ENCODE data around the gene TLR7. TPM values are rescaled to one million over a fixed set of nuclear protein-coding genes. Genes with fewer than 3 reads are reported as not detected.

Gene TLR7
- total RNA-seq, 4 donors from 2014 or later, result 0.29 to 2.2 (median 0.40) TPM; not detected in 1

DNA sequence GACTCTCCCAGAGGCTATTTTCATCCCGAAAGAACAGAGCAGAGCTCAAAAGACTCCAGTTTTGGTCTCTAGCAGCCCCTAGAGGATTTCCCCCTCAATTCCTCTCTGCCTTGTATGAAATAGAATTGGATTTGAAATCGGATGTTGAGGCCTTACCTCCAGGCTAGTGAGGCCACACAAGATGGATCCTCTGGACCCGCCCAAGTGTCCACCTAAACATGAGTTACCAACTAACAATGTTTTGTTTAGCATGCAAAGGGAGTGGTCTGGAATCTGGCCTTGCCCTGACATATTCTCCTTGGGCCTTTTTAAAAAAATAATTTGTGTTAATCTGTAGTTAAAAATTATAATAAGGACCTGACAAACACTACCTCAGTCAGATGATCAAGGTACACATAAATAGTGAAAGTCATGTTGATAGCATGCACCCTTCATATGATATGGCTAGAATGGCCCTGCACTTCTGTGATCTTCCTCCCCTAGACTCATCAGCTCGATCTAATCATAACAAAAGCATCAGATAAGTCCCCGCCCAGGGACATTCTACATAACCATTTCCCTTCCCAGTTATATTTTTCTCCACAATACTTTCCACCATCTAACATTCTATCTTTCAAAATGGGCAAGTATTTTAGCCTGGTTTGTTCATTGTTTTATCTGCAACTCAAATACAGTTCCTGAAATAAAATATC is 46.1 kb downstream of the TLR7 start:
- no peak for DNase-seq
- intact Hi-C loops (cut with DNase I; ENCODE audit: low total_unique reads), result no loop called here
- Histone ChIP-seq H3K36me3 (no peaks in the 10 kb centered on the region), H3K4me3 (no peak overlapping the region), H3K9me3 (no peaks in the 10 kb centered on the region), H3K4me1 (no peaks in the 10 kb centered on the region), H3K27ac (no peak overlapping the region), H3K27me3 (no peaks in the 10 kb centered on the region)
- TF ChIP-seq POLR2A (IDR thresholded peaks at IDR 0.05), result no peak
- TF ChIP-seq, protein P1, sequence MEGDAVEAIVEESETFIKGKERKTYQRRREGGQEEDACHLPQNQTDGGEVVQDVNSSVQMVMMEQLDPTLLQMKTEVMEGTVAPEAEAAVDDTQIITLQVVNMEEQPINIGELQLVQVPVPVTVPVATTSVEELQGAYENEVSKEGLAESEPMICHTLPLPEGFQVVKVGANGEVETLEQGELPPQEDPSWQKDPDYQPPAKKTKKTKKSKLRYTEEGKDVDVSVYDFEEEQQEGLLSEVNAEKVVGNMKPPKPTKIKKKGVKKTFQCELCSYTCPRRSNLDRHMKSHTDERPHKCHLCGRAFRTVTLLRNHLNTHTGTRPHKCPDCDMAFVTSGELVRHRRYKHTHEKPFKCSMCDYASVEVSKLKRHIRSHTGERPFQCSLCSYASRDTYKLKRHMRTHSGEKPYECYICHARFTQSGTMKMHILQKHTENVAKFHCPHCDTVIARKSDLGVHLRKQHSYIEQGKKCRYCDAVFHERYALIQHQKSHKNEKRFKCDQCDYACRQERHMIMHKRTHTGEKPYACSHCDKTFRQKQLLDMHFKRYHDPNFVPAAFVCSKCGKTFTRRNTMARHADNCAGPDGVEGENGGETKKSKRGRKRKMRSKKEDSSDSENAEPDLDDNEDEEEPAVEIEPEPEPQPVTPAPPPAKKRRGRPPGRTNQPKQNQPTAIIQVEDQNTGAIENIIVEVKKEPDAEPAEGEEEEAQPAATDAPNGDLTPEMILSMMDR (IDR thresholded peaks at IDR 0.05), result no peak

DNA sequence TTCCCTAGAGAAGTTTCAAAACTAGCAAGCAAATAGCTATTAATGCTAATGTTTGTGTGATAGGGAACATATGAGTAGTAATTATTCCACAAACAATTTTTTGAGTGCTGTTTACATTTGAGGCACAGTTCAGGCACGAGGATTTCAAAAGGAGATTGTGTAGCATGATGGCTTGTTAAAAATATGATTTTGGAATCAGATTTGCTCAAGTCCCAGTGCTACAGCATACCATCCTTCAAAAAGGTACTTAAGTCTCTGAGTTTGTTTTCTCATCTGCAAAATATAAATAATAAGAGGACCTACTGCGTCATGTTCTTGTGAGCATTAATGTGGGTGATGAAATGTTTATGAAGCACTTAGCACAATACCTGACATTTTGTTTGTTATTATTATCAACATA is 50.9 kb downstream of the TLR7 start:
- H3K27me3 ChIP-seq, result no peaks in the 10 kb centered on the region
- intact Hi-C loops (cut with DNase I; ENCODE audit: low total_unique reads), result no loop called here
- H3K27ac ChIP-seq, result no peak overlapping the region
- no peaks in the 10 kb centered on the region for H3K36me3 ChIP-seq
- H3K9me3 ChIP-seq, result no peaks in the 10 kb centered on the region
- no peak for TF ChIP-seq POLR2A (IDR thresholded peaks at IDR 0.05)
- TF ChIP-seq, protein P1 (IDR thresholded peaks at IDR 0.05), result no peak
- H3K4me1 ChIP-seq, result no peaks in the 10 kb centered on the region
- no peak for DNase-seq
- no peak overlapping the region for H3K4me3 ChIP-seq

DNA sequence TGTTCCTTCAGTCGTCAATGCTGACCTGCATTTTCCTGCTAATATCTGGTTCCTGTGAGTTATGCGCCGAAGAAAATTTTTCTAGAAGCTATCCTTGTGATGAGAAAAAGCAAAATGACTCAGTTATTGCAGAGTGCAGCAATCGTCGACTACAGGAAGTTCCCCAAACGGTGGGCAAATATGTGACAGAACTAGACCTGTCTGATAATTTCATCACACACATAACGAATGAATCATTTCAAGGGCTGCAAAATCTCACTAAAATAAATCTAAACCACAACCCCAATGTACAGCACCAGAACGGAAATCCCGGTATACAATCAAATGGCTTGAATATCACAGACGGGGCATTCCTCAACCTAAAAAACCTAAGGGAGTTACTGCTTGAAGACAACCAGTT is 52.2 kb downstream of the TLR7 start:
- DNase-seq, result no peak
- TF ChIP-seq POLR2A (IDR thresholded peaks at IDR 0.05), result no peak
- TF ChIP-seq, protein P1 (IDR thresholded peaks at IDR 0.05), result no peak
- intact Hi-C loops (cut with DNase I; ENCODE audit: low total_unique reads), result no loop called here
- no peaks in the 10 kb centered on the region for H3K36me3 ChIP-seq
- H3K4me1 ChIP-seq, result no peaks in the 10 kb centered on the region
- no peaks in the 10 kb centered on the region for H3K9me3 ChIP-seq
- H3K27me3 ChIP-seq, result no peaks in the 10 kb centered on the region
- no peak overlapping the region for H3K4me3 ChIP-seq
- no peak overlapping the region for H3K27ac ChIP-seq

GRCh38 chrX:12919620-12920019 is 52.7 kb downstream of the TLR7 start:
- Histone ChIP-seq H3K36me3 (no peaks in the 10 kb centered on the region), H3K27ac (no peak overlapping the region), H3K4me1 (no peaks in the 10 kb centered on the region), H3K27me3 (no peaks in the 10 kb centered on the region), H3K4me3 (no peak overlapping the region), H3K9me3 (no peaks in the 10 kb centered on the region)
- no peak for DNase-seq
- no peak for TF ChIP-seq POLR2A (IDR thresholded peaks at IDR 0.05)
- TF ChIP-seq, protein P1 (IDR thresholded peaks at IDR 0.05), result no peak
- intact Hi-C loops (cut with DNase I; ENCODE audit: low total_unique reads), result no loop called here

DNA sequence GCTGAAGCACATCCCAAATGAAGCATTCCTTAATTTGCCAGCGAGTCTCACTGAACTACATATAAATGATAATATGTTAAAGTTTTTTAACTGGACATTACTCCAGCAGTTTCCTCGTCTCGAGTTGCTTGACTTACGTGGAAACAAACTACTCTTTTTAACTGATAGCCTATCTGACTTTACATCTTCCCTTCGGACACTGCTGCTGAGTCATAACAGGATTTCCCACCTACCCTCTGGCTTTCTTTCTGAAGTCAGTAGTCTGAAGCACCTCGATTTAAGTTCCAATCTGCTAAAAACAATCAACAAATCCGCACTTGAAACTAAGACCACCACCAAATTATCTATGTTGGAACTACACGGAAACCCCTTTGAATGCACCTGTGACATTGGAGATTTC is 54.1 kb downstream of the TLR7 start:
- Histone ChIP-seq H3K4me1 (no peaks in the 10 kb centered on the region), H3K27ac (no peak overlapping the region), H3K9me3 (no peaks in the 10 kb centered on the region), H3K36me3 (no peaks in the 10 kb centered on the region), H3K27me3 (no peaks in the 10 kb centered on the region), H3K4me3 (no peak overlapping the region)
- intact Hi-C loops (cut with DNase I; ENCODE audit: low total_unique reads), result no loop called here
- DNase-seq, result no peak
- TF ChIP-seq POLR2A (IDR thresholded peaks at IDR 0.05), result no peak
- TF ChIP-seq, protein P1 (IDR thresholded peaks at IDR 0.05), result no peak

All from uterus (tissue), 4 donors.